NCI-H1105 treated with DMSO at 0.1 percent for 48 hours (cell line): ENCODE results near the gene GEMIN4.
A peak's percentile ranks its signal among the peaks of the same experiment; 100 is the strongest.

Experiments used
- DNase-seq: peaks from one replicate; lab custom pipeline; 2025; lab: John Stamatoyannopoulos, UW

The GEMIN4 gene

DNA sequence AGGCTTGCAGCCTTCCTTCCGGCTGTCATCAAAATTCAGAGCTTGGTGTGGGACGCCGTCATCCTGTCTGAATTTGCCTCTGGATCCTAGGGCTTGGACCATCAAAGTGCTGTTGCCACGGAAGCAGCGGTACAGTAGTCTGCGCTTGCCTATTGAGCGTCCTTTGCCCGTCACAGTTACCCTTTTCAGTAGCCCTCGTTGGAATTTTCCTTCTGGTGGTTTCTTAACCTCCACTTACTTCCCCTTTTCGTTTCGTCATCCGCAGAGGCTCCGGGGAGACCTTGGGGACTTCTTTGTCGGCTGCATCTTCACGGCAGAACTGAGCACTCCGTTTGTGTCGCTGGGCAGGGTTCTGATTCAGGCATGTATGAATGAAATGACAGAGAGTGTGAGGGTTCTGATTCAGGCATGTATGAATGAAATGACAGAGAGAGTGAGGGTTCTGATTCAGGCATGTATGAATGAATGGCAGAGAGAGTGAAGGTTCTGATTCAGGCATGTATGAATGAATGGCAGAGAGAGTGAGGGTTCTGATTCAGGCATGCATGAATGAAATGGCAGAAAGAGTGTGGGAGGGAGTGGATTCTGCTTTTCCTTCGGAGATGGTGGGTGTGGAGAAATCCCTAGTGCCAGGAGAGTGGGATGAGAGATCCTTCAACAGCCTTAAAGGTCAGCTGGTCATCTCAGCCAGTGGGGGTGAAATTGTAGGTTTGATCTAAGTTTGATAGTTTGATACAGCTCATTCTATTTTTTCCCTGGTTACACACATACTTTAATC, 11.6 kb downstream of the GEMIN4 start:
- DNase-seq, result no peak

DNA sequence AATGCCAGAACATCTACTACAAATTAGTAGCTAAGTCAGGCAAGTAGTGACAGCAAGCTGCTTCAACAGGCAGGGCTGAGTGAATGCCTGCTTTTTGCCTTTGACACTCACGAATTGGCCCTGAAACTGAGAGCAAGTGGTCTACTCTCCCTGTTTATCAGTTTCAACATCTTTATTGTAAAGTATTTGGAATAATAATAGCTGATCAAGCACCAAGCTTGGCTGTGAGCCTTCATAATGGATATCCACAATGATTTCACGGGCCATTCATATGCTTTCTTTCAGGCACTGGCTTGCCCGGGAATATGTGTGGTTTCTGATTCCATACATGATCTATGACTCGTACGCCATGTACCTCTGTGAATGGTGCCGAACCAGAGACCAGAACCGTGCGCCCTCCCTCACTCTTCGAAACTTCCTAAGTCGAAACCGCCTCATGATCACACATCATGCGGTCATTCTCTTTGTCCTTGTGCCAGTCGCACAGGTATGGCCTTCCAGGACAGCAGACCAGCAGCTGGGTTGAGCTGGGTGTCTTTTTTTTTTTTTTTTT, 14.4 kb downstream of the GEMIN4 start:
- no peak for DNase-seq

DNA sequence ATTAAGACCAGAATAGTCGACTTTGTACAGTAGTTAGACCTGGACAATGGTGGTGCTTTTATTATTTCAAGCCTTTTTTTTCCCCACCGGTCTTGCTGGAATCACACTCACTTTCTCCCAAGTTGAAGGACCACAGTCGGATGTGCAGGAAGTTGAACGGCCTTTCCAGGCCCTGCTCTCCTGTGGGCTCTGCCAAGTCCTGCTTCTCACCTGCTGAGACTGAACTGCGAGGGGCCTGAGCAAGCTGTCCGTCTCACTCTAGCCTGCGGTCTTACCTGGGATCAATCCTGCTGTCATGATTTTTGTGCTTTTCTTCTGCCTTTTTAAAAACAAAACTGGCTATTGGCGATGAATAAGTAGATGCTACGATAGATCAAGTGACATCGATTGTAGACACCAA, 18.3 kb downstream of the GEMIN4 start:
- no peak for DNase-seq

DNA sequence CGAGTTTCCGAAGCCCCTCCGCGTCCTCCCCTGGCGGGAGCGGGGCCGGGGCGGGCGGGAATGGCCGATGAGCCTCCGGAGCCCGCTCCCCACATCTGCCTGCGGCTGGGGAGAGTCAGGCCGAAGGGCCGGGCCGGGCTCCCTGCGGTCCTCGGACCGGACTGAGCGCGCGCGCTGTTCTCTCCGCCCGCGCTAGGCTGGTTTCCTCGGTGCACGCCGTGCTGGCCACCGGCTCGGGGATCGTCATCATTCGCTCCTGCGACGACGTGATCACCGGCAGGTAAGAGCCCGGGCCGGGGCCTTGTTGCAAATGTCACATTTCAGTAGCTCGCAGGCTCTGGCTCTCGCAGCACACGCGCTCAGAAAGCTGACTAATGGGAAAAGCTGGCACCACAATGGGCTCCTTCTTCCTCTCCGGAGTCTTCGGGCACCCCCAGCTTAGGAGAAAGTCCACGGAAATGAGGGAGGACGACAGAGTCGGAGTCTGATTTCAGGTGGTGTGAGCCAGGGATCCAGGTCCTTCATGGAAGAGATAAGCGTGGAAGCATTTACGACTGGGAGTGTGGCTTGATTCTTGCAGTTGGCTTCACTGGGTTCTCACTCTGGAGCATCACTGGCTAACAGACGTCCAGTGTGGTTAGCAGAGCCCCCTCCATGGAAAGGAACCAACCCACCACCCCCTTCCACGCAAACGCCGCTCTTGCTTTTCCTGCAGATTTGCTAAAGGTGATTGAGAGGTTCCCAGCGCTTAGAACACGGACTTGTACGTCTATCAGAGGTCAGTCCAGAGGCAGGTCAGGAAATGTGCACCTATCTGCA, 19.0 kb downstream of the GEMIN4 start:
- no peak for DNase-seq

DNA sequence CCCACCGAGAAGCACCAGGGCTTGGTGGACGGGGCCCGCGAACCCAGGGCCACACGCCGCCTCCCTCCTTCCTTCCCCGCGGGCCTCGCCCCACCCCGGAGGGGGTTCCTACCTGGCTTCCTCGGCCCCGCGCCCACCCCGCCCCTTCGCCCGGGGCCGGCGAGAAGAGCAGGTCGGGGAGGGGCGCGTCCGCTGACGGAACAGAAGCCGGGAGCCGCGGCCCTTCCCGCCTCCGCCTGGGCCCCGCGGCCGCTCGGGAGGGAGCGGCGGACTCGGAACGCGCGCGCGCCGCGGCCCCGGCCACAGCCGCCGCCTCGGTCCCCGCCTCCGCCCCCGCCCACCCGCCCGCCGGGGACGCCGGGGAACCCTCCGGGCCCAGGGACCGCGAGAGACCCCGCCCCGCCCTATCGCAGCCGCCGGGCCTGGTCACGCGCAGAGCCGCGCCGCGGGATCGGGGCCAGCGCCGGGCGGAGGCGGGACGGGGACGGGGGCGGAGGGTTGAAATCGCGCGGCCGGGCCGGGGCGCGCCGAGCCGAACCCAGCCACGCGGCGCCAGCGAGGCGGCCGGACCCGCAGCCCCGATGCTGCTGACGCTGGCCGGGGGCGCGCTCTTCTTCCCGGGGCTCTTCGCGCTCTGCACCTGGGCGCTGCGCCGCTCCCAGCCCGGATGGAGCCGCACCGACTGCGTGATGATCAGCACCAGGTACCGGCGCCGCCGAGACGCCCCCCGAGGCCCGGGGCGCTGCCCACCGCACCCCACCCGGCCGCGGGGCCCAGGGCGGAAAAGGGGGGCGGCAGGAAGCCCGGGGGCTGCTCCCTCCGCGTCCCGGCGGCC, 19.8 kb downstream of the GEMIN4 start, which contains the start of gene TLCD3A:
Gene TLCD3A (plus strand): TSS at position 530 of the 835 bp plus-strand sequence. CDS start 52 bp downstream, at position 582.
- peak; percentile 26 for DNase-seq

DNA sequence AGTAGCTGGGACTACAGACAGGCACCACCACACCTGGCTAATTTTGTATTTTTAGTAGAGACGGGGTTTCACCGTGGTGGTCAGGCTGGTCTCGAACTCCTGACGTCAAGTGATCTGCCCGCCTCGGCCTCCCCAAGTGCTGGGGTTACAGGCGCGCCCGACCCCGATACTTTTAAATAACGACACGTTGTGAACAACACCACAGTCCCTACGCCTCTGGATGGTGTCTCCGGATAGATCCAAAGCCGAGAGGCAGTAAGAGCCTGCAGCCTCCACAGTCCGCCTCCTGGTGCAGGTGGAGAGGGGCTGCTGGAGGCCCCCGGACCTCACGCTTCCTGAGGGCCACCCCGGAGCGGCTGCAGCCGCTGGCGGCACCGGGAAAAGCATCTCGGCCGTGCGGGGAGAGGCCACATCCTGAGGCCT, 20.4 kb downstream of the GEMIN4 start:
- DNase-seq, result no peak

DNA sequence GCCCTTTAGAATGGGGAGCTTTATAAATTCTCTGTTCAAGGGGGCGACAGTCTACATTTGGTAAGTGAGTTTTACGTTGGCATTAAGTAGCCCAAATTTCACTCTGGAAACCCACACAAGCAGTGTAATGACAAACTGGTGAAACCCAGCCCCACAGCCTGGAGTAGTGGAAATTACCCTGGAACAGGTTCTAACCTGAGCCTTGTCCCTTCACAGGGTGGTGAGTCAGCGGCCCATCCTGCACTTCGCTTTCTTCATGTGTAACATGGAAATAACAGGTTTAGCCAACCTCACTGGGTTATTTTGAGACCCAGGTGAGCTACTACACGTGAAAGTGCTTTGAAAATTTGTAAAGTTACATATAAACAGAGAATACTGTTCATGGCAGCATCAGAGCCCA, 23.2 kb downstream of the GEMIN4 start:
- no peak for DNase-seq

DNA sequence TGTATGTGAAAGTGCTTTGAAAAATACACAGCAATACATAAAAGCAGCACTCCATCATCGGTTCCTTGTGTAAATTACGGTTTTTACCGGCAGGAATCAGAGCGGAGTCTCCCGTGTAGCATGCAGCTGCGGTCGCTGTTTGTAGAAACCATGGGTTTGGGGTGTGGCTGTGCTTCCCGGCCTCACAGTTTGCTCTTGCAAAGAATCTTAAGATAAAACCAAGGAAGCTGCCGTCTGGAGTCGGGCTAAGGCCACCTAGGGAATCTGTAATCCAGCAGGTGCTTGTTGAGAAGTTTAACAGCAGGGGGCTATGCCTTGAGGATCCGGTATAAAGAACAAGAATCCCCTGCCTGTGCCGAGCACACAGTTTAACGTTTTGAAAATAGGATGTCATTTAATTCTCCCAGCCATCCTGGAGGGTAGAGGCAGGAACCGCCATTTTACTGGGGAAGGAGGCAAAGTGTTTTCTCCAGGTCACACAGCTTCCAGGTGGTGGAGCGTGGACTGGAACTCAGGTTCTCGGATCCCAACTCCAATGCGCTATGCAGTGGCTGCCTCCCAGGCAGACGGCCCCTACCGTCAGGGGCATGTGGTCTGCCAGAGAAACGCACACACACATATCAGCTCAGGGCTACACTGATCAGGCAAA, 25.7 kb downstream of the GEMIN4 start:
- no peak for DNase-seq

DNA sequence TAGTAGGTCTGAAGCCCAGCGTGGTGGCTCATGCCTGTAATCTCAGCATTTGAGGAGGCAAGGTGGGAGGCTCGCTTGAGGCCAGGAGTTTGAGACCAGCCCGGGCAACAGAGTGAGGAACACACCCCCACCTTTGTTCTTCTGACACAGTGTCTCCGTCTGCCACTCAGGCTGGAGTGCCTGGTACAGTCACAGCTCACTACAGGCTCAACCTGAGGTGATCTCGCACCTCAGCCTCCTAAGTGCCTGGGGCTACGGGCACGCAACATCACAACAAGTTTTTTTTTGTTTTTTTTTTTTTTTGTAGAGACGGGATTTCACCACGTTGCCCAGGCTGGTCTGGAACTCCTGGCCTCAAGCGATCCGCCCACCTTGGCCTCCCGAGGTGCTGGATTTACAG, 26.3 kb downstream of the GEMIN4 start:
- DNase-seq, result no peak

DNA sequence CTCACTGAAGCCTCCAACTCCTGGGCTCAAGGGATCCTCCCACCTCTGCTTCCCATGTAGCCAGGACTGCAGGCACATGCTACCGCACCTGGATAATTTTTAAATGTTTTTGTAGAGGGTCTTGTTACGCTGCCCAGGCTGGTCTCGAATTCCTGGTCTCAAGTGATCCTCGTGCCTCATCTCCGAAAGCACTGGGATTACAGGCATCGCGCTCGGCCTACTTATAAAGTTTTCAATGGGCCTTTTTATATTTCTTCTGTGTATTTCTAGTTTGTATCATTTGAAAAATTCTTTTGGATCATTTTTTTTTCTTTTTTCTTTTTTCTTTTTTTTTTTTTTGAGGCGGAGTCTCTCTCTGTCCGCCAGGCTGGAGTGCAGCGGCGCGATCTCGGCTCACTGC, 27.0 kb downstream of the GEMIN4 start:
- no peak for DNase-seq

DNA sequence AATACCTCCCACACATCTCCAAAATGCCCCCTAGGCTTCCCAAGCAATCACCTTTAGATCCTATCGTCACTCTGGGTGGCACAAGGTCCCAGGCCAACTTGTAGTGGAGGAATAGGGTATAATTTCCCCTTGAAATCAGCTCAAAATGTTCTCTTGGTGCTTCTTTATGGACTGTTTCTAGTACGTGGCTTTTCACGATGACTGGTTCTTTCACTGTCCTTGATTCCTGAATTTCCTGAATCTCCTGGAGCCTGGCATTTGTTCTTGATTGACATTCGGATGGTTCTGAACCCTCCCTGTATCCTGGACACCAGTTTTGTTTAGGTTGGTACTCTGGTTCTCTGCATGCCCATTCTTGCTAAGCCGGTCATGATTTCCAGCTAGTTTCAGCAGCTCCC, 30.5 kb downstream of the GEMIN4 start:
- no peak for DNase-seq

DNA sequence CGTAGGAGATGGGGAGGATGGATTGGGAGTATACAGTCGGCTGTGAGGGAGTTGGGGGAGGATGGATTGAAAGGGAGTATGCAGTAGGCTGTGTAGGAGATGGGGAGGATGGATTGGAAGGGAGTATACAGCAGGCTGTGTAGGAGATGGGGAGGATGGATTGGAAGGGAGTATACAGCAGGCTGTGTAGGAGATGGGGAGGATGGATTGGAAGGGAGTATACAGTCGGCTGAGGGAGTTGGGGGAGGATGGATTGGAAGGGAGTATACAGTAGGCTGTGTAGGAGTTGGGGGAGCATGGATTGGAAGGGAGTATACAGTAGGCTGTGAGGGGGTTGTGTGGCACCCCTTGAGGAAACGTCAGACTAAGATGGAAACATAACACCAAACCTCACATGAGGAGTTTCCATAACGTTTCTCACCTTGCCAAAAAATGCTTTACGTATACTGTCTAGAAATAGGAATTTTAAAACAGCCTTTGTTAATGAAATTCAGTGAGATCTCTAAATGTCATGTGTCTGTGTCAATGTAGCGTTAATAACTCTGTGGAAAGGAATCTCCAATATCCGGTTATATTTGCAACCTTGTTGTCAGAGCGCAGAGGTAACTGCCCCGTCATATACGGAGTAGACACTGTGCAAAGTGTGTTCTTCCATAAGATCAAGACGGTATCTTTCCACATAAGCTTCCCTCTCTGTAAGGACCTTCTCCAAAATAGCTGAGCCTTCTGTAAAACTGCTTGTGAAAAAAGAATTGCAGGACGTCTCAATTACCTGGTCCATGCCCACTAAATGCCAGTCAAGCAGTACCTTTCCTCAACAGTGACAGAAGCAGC, 31.1 kb downstream of the GEMIN4 start:
- no peak for DNase-seq

DNA sequence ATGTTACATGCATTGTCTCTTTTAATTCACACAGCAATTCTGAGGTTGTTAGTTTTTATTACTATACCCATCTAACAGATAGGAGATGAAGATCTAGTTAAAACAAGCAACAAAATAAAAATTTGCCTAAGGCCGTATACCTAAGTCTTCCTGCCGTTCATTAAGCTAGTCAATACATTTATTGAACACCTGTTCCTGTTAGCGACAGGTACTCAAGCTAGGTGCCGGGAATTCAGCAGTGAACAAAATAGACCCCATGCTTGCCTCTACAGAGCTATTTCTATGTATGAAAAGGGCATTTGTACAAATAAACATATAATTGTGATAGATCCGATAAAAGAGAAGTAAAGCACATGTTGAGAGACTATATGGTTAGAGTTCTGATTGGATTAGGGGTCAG, 34.0 kb downstream of the GEMIN4 start:
- no peak for DNase-seq

DNA sequence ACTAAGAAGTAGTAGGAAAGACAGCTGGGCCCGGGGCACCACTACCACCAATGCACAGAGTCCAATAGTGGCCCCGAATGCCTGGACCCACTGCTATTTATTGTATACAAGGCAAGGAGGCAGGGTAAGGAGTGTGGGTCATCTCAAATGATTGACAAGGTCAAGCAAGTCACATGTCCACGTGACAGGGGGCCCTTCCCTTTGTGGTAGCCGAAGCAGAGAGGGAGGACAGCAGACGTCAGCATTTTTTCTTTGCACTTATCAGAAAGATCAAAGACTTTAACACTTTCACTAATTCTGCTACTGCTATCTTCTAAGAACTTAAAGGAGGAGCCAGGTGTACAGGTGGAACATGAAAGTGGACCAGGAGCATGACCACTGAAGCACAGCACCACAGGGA, 43.9 kb downstream of the GEMIN4 start:
- no peak for DNase-seq

DNA sequence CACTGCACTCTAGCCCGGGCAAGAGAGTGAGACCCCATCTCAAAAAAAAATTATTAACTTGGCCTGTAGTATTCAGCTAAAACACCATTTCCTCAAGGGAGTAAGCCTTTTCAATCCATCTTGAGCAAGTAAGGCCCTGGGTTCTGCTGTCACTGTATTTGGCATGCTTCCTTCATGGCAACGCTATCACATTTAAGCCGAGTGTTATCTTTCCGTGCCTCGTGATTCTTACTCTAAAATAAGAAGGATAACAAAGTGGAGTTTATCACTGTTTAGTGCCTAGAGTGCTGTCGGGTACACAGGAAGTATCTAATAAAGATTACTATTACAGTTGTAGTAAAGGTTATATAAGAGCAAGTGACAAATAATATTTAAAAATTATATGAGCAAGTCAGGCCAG, 46.2 kb downstream of the GEMIN4 start:
- DNase-seq, result no peak

DNA sequence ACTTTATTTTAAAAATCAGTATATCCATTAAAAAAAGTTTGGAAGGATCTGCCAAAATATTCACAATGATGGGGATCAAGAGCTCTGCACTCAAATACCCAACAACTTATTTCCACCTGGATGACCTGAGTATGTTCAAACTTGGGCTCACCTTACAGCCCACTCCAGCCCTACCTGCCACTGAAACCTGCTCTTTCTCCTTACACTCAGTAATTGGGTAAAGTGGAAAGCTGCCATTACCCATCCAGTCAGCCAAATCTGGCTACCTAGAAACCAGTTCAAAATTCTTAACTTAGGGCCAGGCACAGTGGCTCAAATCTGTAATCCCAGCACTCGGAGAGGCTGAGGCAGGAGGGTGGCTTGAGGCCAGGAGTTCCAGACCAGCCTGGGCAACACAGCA, 47.1 kb downstream of the GEMIN4 start:
- DNase-seq, result no peak

DNA sequence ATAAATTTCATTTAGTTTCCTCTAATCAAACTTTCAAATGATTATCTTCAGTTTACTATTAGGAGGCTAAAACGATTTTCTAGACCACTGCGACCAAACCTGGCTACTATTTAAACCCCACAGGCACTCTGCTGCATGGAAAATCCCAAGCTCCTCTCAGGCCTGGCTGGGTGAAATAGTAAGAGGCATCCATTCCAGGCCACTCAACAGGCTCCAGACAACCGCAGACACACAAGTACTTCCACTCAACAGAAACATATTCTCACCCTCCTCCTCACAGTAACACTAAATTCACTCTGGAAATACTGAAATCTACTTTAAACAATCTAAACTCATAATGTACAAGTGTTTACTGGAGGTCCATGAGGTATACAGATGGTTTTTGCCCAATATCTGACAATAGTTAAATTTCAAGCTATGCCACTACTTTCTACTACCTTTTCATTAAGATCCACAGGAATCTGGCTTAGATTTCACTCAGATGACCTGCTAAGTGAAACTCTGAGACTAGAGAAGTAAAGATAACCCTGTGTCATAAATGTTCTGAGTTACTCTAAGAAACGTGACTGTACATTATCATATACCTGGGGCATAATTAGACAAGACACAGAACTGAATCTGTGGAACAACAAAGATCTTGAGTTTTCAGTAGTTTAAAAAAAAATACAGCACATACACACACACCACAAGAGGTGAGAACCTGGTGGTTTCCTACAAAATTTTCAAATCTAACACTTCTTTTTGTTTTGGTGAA, 47.8 kb downstream of the GEMIN4 start:
- DNase-seq, result no peak

DNA sequence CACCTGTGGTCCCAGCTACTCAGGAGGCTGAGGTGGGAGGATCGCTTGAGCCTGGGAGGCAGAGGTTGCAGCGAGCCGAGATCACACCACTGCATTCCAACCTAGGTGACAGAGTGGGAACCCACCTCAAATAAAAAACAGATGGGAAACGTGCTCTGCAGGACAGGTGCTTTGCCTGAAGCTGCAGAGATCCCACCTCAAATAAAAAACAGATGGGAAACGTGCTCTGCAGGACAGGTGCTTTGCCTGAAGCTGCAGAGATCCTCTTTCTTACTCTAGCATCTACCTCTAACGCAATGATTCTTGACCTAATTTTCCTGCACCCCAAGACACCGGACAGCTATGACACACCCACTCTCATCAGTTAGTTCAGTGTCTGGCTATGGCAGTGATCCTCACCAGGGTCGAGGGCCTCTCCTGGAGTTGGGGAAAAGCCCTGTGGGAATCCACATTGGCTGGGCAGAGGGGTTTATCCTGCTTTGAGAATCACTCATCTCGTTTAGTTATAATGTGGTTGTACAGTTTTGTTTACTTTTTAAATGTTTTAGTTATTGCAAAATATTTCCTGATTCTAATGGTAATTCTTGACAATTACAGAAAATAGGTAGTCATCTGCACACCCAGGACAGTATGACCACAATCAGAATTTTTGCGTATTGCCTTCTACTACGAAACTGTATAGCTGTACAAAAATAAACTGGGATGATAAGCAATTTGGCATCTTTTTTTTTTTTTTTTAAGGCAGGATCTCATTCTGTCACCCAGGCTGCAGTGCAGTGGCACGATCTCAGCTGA, 48.8 kb downstream of the GEMIN4 start:
- no peak for DNase-seq

DNA sequence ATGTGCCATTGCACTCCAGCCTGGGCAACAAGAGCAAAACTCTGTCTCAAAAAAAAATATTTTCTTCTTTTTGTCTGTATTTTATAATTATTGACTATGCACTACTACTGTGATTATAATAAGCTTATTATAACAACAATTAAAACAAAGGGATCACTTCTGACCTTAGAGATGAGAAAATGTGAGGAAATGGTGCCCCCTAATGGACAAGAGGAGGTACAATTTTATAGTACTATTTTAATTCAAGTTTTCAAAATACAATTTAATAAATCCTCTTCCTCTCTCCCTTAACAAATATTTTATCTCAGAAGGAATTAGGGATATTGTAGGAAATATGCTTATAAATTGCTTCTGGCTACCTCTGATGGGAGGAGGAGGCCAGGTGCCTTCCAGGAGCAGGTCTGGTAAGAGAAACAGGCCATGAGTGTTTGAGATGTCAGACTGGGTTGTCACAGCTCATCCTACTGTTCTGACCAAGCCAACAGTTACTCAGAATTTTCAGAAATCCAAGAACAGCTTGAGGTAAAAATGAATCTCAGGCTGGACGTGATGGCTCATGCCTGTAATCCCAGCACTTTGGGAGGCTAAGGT, 51.5 kb downstream of the GEMIN4 start:
- peak; percentile 25 for DNase-seq
